OCI-LY7 (cell line): ENCODE measurements around the gene CMKLR1.

Experiments used
- EZH2phosphoT487 ChIP-seq: fragments of 200-600 bp; sonication (generic); IDR thresholded peaks from 2 replicates; pipeline ENCODE4 v1.6.1; 2018; ENCODE audit warnings: low read depth, borderline replicate concordance, mild to moderate bottlenecking, mixed run types, antibody characterized with exemption, low read length, moderate library complexity, mixed read lengths
- TF ChIP-seq, protein P1 (sequence below): fragments of 200-600 bp; sonication (generic); conservative IDR thresholded peaks from 2 replicates; pipeline ENCODE4 v1.5.1; 2014; ENCODE audit warnings: mild to moderate bottlenecking, antibody characterized with exemption, low read length, moderate library complexity, mixed read lengths

DNA sequence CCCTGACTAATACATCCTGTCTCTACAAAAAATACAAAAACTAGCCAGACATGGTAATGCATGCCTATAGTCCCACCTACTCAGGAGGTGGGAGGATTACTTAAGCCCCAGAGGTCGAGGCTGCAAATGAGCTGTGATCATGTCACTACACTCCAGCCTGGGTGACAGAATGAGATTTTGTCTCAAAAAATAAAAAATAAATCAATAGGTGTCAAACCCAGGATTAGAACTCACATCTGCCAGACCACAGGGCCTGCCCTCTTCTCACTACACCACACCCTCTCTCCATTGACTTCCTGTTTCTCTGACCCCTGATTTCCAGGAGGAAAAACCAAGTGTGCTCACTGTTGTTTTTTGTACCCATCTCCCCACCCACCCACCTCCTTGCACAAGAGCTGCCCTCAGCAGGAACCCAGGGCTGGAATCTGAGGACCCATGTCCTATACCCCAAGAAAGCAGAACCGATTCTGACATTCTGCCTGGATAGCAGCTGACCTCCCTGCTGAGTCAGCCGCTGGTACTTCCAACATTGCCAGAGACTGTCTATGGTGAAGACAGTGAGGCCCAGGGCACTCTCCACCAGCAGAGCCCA is 6.2 kb downstream of the CMKLR1 start:
- TF ChIP-seq, protein P1, sequence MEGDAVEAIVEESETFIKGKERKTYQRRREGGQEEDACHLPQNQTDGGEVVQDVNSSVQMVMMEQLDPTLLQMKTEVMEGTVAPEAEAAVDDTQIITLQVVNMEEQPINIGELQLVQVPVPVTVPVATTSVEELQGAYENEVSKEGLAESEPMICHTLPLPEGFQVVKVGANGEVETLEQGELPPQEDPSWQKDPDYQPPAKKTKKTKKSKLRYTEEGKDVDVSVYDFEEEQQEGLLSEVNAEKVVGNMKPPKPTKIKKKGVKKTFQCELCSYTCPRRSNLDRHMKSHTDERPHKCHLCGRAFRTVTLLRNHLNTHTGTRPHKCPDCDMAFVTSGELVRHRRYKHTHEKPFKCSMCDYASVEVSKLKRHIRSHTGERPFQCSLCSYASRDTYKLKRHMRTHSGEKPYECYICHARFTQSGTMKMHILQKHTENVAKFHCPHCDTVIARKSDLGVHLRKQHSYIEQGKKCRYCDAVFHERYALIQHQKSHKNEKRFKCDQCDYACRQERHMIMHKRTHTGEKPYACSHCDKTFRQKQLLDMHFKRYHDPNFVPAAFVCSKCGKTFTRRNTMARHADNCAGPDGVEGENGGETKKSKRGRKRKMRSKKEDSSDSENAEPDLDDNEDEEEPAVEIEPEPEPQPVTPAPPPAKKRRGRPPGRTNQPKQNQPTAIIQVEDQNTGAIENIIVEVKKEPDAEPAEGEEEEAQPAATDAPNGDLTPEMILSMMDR, result no peak
- TF ChIP-seq EZH2phosphoT487, result no peak
